Prostate gland (tissue), 2 donors: ENCODE measurements around the gene CCSER1.

Source experiments
- CTCF ChIP-seq, 4 experiments: fragments of 200-600 bp in 2 of 4; fragments of 450-650 bp in 2 of 4; sonication (generic) in 2 of 4; IDR thresholded peaks; 1 replicate in 3 of 4; 2 replicates in 1 of 4; pipeline ENCODE4 v1.5.1; 2016 to 2019; ENCODE audit warnings: antibody characterized with exemption in 4 of 4, mild to moderate bottlenecking in 2 of 4, moderate library complexity in 2 of 4
- POLR2A ChIP-seq: fragments of 450-650 bp; IDR thresholded peaks from one replicate; pipeline ENCODE4 v1.6.1; 2016; ENCODE audit warnings: antibody characterized with exemption, mild to moderate bottlenecking
- POLR2AphosphoS5 ChIP-seq: sonication (generic); formaldehyde crosslinking; IDR thresholded peaks from one replicate; pipeline ENCODE4 v1.6.1; 2017; ENCODE audit warnings: antibody characterized with exemption

- no peak for TF ChIP-seq CTCF (IDR thresholded peaks at IDR 0.05)
- TF ChIP-seq POLR2A: no peak
- TF ChIP-seq POLR2AphosphoS5: no peak
Measured at GRCh38 chr4:91108751-91109150, 981.6 kb downstream of the CCSER1 start.
